ENCODE data around the gene UQCRQ.

The UQCRQ gene

DNA sequence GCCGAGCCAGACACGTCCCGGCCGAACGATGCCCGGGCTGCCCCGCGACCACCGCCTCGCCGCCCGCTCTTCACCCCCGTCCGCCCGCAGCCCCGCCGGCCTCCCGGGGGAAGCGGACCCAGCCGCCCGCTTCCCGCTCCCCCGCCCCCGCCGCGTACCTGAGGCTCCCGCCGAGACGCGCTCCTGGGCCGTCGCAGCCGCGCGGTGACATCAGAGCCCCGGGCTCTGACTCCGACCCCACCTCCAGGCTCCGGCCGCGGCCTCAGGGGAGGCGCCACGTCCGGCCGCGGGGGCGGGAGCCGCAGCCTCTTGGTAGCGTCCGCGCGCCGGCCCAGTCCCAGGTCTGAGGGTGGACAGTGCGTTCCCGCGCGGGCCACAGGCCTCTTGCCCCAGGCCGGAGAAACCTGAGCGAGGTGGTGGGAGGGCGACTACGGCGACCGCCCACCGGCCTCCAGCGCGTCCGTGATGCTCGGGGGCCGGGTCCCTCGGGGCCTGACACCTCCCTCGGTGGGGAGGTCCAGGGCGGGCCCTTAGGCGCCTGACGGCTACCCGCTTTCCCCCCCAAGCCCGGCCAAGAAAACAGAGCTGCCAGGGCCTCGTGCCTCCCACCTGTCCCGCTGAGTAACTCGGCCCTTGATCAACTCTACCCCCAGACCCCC lies 35.9 kb upstream of the UQCRQ start, which contains the start of gene SHROOM1:
TSS of gene SHROOM1 (minus strand) at position 212 of the 659 bp plus-strand sequence. CDS start 4,507 bp downstream, outside the sequence.
- TF ChIP-seq CTCF (IDR thresholded peaks at IDR 0.05), result no peak
- H3K4me3 ChIP-seq, result peak within 1 kb of the TSS; percentile 67 to 75
- H3K9me3 ChIP-seq, result no peaks in the 10 kb centered on the region
- H3K4me1 ChIP-seq, result peaks cover 0 to 19% (median 13%) of the 10 kb centered on the region in 4 donors
- H3K27ac ChIP-seq, result peak within 1 kb of the TSS; percentile 42 to 51
- H3K36me3 ChIP-seq, result peaks cover 0 to 3% (median 0%) of the 10 kb centered on the region in 3 donors
- intact Hi-C loops (cut with DNase I; ENCODE audit: low total_unique reads), result no loop called here
- peaks cover 0 to 7% of the 10 kb centered on the region in 2 donors for H3K27me3 ChIP-seq
- DNase-seq, result peak in 1 of 2 donors; percentile 78

DNA sequence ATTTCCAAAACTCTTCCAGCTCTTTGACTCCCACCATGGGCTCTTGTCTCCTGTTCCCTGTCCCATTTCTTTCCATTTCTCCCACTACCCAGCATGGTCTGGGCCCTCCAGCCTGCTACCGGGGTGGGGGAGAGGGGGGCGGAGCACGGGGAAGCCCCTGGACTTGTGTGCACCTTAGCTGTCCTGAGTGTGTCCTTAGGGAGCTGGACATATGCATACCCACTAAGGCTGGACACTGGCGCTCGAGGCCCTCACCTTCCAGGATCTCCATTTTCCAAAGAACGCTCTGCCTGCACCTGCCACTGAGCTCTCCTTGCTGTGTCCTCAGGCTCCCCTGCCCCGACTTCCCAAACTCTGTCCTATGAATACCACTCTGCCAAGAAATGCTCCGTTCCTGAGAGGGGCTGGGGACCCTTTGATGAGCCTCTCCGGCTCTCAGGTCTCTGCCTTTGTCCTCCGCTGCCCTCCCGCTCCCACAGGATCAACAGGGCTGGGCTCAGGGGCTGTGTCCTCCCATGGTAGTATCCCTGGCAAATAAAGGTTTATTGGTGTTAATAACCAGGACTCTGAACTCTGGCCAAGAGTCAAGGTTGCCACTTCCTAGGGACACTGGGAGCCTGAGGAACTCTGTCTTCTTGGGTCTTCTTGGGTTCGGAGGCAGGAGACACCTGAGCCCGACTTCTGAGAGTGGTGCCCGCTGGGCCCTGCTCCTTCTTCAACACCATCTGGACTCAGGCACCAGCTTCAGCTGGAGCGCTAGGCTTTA lies 35.2 kb upstream of the UQCRQ start:
- Histone ChIP-seq H3K27ac (no peak overlapping the region), H3K36me3 (no peaks in the 10 kb centered on the region), H3K9me3 (no peaks in the 10 kb centered on the region), H3K4me1 (peaks cover 0 to 19% (median 9%) of the 10 kb centered on the region in 4 donors), H3K4me3 (peak overlapping the region; percentile 67 to 75), H3K27me3 (peaks cover 0 to 3% of the 10 kb centered on the region in 2 donors)
- intact Hi-C loops (cut with DNase I; ENCODE audit: low total_unique reads), result no loop called here
- TF ChIP-seq CTCF (IDR thresholded peaks at IDR 0.05), result no peak
- DNase-seq, result no peak

DNA sequence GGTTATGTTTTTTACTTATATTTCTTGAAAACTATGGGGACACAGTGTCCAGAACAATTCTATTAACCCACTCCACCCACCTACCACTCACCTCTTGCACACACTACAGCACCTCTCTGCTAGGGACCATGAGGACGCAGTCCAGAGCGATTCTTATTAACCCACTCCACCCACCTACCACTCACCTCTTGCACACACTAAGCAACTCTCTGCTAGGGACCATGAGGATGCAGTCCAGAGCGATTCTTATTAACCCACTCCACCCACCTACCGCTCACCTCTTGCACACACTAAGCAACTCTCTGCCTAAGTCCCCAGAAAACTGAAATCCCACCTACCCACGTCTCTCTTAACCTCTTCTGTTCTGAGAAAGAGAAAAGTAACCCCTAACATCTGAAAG lies 33.8 kb upstream of the UQCRQ start:
- Histone ChIP-seq H3K27me3 (no peaks in the 10 kb centered on the region), H3K4me3 (no peak overlapping the region), H3K4me1 (peaks cover 0 to 15% (median 9%) of the 10 kb centered on the region in 4 donors), H3K27ac (no peak overlapping the region), H3K9me3 (no peaks in the 10 kb centered on the region), H3K36me3 (no peaks in the 10 kb centered on the region)
- intact Hi-C loops (cut with DNase I; ENCODE audit: low total_unique reads), result no loop called here
- DNase-seq, result no peak
- TF ChIP-seq CTCF (IDR thresholded peaks at IDR 0.05), result no peak

DNA sequence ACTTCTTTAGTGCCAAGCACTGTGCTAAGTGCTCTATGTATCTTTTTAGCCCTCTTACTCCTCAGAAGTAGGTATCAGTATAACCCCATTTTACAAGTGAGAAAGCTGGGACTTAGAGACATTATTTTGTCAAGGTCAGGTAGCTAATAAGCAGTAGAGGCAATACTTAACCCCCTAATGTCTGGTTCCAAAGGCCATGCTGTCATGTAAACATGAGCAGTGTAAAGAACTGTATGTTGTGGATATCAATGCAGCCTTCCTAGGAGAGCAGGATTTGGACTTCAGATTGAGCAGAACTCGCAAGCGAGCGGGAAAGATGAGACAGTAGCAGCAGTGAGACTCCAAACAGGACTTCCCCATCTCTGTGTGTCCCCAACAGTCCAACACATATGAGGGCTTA lies 32.4 kb upstream of the UQCRQ start:
- intact Hi-C loops (cut with DNase I; ENCODE audit: low total_unique reads), result no loop called here

GRCh38 chr5:132836852-132837251 lies 29.6 kb upstream of the UQCRQ start:
- TF ChIP-seq CTCF (IDR thresholded peaks at IDR 0.05), result no peak
- Histone ChIP-seq H3K4me1 (no peaks in the 10 kb centered on the region), H3K36me3 (no peaks in the 10 kb centered on the region), H3K9me3 (no peaks in the 10 kb centered on the region), H3K4me3 (no peak overlapping the region), H3K27me3 (no peaks in the 10 kb centered on the region), H3K27ac (no peak overlapping the region)
- no peak for DNase-seq
- intact Hi-C loops (cut with DNase I; ENCODE audit: low total_unique reads), result no loop called here

More for the DNA sequence above, 32.4 kb upstream of the UQCRQ start:
- peaks cover 0 to 15% (median 9%) of the 10 kb centered on the region in 4 donors for H3K4me1 ChIP-seq
- H3K27me3 ChIP-seq, result no peaks in the 10 kb centered on the region
- H3K36me3 ChIP-seq, result no peaks in the 10 kb centered on the region
- no peaks in the 10 kb centered on the region for H3K9me3 ChIP-seq
- no peak for DNase-seq
- no peak overlapping the region for H3K27ac ChIP-seq
- no peak for TF ChIP-seq CTCF (IDR thresholded peaks at IDR 0.05)
- H3K4me3 ChIP-seq, result no peak overlapping the region

Data from tibial artery (tissue), 4 donors.